Neural cell (in vitro differentiated cells): ENCODE results near the gene MAB21L4.

Experiments used
- EP300 ChIP-seq: fragments of 450-650 bp; conservative IDR thresholded peaks from 2 replicates; pipeline ENCODE4 v1.6.1; 2014; ENCODE audit warnings: antibody characterized with exemption, mild to moderate bottlenecking, moderate library complexity; ENCODE audit not compliant: poor library complexity, severe bottlenecking
- EZH2 ChIP-seq: fragments of 200-600, 300-800 bp; shearing (Covaris generic), sonication (generic); IDR thresholded peaks from 2 replicates; pipeline ENCODE4 v1.6.1; 2014; ENCODE audit warnings: antibody characterized with exemption, low read length, borderline replicate concordance, mild to moderate bottlenecking; ENCODE audit not compliant: insufficient read depth, poor library complexity, severe bottlenecking
- POLR2AphosphoS5 ChIP-seq: IDR thresholded peaks from 2 replicates; pipeline ENCODE4 v1.6.1; 2012
- RAD21 ChIP-seq: fragments of 450-650 bp; conservative IDR thresholded peaks from 2 replicates; pipeline ENCODE4 v1.6.1; 2014; ENCODE audit warnings: antibody characterized with exemption, mild to moderate bottlenecking, moderate library complexity
- TAF1 ChIP-seq: IDR thresholded peaks from 2 replicates; pipeline ENCODE4 v1.6.1; 2012; ENCODE audit warnings: low read depth
- TF ChIP-seq, protein P1 (sequence below): fragments of 450-650 bp; IDR thresholded peaks from 2 replicates; pipeline ENCODE4 v1.5.1; 2014; ENCODE audit warnings: antibody characterized with exemption, mild to moderate bottlenecking, moderate library complexity; ENCODE audit not compliant: poor library complexity, severe bottlenecking

DNA sequence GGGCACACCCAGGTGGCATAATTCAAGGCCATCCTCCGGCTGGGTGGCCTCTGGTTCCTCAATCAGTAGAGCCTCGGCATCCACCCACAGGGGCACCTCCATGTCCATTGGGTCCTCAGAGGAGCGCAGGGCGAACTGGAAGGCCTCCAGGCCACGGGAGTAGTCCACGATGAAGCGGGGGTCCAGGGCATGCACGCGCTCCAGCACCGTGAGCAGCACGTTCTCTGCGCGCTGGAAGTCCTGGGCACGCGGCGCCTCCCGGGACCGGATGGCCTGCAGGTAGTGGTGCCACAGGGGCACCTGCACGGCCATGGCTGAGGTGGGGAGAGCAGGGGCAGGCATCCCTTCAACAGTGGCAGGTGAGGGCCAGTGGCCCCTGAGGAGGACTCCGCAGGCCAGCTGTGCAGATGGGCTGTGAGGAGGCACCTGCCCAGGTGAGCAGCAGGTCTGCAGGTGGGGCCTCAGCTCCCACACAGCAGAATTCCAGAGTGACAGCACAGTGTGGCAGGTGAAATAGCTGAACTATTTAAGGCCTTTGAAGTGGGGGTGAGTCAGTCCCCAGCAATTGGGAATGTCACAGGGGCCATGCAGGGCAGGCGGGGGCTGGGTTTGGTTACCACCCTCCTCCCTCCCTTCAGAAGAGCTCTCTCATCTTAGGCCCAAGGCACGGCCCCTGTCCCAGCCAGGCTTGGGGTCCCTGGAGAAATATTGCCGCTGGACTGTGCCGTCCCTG is at the start of gene MAB21L4:
- TF ChIP-seq, protein P1, sequence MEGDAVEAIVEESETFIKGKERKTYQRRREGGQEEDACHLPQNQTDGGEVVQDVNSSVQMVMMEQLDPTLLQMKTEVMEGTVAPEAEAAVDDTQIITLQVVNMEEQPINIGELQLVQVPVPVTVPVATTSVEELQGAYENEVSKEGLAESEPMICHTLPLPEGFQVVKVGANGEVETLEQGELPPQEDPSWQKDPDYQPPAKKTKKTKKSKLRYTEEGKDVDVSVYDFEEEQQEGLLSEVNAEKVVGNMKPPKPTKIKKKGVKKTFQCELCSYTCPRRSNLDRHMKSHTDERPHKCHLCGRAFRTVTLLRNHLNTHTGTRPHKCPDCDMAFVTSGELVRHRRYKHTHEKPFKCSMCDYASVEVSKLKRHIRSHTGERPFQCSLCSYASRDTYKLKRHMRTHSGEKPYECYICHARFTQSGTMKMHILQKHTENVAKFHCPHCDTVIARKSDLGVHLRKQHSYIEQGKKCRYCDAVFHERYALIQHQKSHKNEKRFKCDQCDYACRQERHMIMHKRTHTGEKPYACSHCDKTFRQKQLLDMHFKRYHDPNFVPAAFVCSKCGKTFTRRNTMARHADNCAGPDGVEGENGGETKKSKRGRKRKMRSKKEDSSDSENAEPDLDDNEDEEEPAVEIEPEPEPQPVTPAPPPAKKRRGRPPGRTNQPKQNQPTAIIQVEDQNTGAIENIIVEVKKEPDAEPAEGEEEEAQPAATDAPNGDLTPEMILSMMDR: no peak
- no peak for TF ChIP-seq RAD21
- no peak for TF ChIP-seq EZH2
- TF ChIP-seq TAF1: no peak
- no peak for TF ChIP-seq EP300
- no peak for TF ChIP-seq POLR2AphosphoS5
